Ishikawa (cell line): ENCODE results near the gene HSF2.

ENCODE experiments used
- EP300 ChIP-seq: IDR thresholded peaks from 2 replicates; pipeline ENCODE4 v1.6.1; 2012; ENCODE audit warnings: borderline replicate concordance
- NFIC ChIP-seq: IDR thresholded peaks from 2 replicates; pipeline ENCODE4 v1.6.1; 2012
- RAD21 ChIP-seq: IDR thresholded peaks from 2 replicates; pipeline ENCODE4 v1.6.1; 2012; ENCODE audit warnings: low read depth
- TAF1 ChIP-seq: IDR thresholded peaks from 2 replicates; pipeline ENCODE4 v1.6.1; 2012; ENCODE audit warnings: low read depth, mild to moderate bottlenecking
- TCF12 ChIP-seq: IDR thresholded peaks from 2 replicates; pipeline ENCODE4 v1.6.1; 2012; ENCODE audit warnings: low read depth
- TEAD4 ChIP-seq: IDR thresholded peaks from 2 replicates; pipeline ENCODE4 v1.6.1; 2012
- YY1 ChIP-seq: IDR thresholded peaks from 2 replicates; pipeline ENCODE4 v1.6.1; 2012; ENCODE audit warnings: low read depth
- ZBTB7A ChIP-seq: IDR thresholded peaks from 2 replicates; pipeline ENCODE4 v1.6.1; 2012; ENCODE audit warnings: low read depth
- TF ChIP-seq, protein P1 (sequence below): IDR thresholded peaks from 2 replicates; pipeline ENCODE4 v1.6.1; 2012
- TF ChIP-seq, protein P2 (sequence below): IDR thresholded peaks from 2 replicates; pipeline ENCODE4 v1.6.1; 2012; ENCODE audit warnings: low read depth, mild to moderate bottlenecking

DNA sequence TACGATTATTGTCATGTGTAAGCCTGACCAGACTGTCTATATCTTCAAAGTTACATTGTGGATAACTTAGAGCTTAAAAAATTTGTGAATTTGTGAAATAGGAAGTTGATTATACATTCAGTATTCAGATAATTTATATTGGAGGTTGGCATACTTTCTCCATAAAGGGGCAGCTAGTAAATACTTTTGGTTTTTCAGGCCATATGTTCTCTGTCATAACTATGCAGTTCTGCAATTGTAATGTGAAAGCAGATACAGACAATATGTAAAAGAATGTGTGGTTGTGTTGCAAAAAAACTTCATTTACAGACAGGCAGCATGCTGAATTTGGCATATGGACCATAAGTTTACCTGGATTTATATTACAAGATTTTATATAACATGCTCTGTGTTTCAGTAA lies 29.3 kb downstream of the HSF2 start:
- TF ChIP-seq YY1: no peak
- TF ChIP-seq EP300: no peak
- TF ChIP-seq, protein P1, sequence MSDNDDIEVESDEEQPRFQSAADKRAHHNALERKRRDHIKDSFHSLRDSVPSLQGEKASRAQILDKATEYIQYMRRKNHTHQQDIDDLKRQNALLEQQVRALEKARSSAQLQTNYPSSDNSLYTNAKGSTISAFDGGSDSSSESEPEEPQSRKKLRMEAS: no peak
- no peak for TF ChIP-seq TEAD4
- TF ChIP-seq, protein P2, sequence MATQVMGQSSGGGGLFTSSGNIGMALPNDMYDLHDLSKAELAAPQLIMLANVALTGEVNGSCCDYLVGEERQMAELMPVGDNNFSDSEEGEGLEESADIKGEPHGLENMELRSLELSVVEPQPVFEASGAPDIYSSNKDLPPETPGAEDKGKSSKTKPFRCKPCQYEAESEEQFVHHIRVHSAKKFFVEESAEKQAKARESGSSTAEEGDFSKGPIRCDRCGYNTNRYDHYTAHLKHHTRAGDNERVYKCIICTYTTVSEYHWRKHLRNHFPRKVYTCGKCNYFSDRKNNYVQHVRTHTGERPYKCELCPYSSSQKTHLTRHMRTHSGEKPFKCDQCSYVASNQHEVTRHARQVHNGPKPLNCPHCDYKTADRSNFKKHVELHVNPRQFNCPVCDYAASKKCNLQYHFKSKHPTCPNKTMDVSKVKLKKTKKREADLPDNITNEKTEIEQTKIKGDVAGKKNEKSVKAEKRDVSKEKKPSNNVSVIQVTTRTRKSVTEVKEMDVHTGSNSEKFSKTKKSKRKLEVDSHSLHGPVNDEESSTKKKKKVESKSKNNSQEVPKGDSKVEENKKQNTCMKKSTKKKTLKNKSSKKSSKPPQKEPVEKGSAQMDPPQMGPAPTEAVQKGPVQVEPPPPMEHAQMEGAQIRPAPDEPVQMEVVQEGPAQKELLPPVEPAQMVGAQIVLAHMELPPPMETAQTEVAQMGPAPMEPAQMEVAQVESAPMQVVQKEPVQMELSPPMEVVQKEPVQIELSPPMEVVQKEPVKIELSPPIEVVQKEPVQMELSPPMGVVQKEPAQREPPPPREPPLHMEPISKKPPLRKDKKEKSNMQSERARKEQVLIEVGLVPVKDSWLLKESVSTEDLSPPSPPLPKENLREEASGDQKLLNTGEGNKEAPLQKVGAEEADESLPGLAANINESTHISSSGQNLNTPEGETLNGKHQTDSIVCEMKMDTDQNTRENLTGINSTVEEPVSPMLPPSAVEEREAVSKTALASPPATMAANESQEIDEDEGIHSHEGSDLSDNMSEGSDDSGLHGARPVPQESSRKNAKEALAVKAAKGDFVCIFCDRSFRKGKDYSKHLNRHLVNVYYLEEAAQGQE: no peak
- TF ChIP-seq TAF1: no peak
- TF ChIP-seq RAD21: no peak
- no peak for TF ChIP-seq NFIC
- TF ChIP-seq ZBTB7A: no peak
- no peak for TF ChIP-seq TCF12
